ENCODE measurements around the gene PTTG1. TPM values are rescaled to one million over a fixed set of nuclear protein-coding genes. Genes with fewer than 3 reads are reported as not detected.

The PTTG1 gene
- total RNA-seq, 1 experiment from 2014 or later, result 183 TPM

DNA sequence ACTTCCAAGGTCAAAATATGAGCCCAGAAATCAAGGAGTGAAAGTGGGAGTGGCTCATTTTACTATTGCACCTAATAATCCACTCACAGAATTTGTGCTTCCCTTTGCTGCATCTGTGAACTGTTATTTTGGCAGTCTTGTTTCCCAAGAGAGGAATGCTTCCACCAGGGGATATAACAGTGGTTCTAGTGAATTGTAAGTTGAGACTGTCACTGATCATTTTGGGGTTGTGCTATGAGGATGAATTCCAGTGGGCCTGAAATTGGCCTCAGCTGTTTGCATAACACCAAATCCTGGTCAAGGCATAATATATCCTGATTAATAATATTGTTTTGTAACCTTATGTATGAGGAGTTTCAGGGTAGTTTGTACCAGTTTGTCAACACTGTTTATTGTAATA, 36.2 kb upstream of the PTTG1 start:
- Histone ChIP-seq H3K9ac (ENCODE audit: low read length) (no peak overlapping the region), H3K79me2 (ENCODE audit: insufficient read depth, low read length) (no peaks in the 10 kb centered on the region), H3K4me1 (ENCODE audit: control insufficient read depth in 1 of 2, insufficient read depth in 2 of 2, low read length in 2 of 2) (no peaks in the 10 kb centered on the region), H3K4me3 (replicated peaks in 1 of 2; ENCODE audit: low read depth in 1 of 2, low read length in 2 of 2) (no peak overlapping the region), H4K20me1 (ENCODE audit: insufficient read depth) (no peaks in the 10 kb centered on the region), H3K36me3 (ENCODE audit: control insufficient read depth in 1 of 2, insufficient read depth in 2 of 2, low read length in 2 of 2) (no peaks in the 10 kb centered on the region), H3K4me2 (ENCODE audit: low read length) (no peak overlapping the region), H3K9me3 (ENCODE audit: control insufficient read depth in 1 of 2, insufficient read depth in 1 of 2, low read depth in 1 of 2, low read length in 2 of 2) (no peaks in the 10 kb centered on the region; a peak in 1 of 4 replicates), H2AFZ (ENCODE audit: low read depth, low read length, poor library complexity, severe bottlenecking) (no peak overlapping the region), H3K27me3 (ENCODE audit: insufficient read depth, low read length) (peaks cover 5% of the 10 kb centered on the region; the same call in 1 of the 2 replicates), H3K9me2 (ENCODE audit: insufficient read depth) (no peaks in the 10 kb centered on the region), H3K27ac (ENCODE audit: low read depth, low read length) (no peak overlapping the region)
- TF ChIP-seq, protein P1, sequence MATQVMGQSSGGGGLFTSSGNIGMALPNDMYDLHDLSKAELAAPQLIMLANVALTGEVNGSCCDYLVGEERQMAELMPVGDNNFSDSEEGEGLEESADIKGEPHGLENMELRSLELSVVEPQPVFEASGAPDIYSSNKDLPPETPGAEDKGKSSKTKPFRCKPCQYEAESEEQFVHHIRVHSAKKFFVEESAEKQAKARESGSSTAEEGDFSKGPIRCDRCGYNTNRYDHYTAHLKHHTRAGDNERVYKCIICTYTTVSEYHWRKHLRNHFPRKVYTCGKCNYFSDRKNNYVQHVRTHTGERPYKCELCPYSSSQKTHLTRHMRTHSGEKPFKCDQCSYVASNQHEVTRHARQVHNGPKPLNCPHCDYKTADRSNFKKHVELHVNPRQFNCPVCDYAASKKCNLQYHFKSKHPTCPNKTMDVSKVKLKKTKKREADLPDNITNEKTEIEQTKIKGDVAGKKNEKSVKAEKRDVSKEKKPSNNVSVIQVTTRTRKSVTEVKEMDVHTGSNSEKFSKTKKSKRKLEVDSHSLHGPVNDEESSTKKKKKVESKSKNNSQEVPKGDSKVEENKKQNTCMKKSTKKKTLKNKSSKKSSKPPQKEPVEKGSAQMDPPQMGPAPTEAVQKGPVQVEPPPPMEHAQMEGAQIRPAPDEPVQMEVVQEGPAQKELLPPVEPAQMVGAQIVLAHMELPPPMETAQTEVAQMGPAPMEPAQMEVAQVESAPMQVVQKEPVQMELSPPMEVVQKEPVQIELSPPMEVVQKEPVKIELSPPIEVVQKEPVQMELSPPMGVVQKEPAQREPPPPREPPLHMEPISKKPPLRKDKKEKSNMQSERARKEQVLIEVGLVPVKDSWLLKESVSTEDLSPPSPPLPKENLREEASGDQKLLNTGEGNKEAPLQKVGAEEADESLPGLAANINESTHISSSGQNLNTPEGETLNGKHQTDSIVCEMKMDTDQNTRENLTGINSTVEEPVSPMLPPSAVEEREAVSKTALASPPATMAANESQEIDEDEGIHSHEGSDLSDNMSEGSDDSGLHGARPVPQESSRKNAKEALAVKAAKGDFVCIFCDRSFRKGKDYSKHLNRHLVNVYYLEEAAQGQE (IDR thresholded peaks at IDR 0.05; ENCODE audit: low read depth), result no peak
- TF ChIP-seq POLR2AphosphoS5 (IDR thresholded peaks at IDR 0.05; ENCODE audit: low read depth, low read length), result no peak
- TF ChIP-seq CEBPB (IDR thresholded peaks at IDR 0.05; ENCODE audit: low read depth), result no peak
- TF ChIP-seq YY1 (IDR thresholded peaks at IDR 0.05; ENCODE audit: extremely low read depth, insufficient replicate concordance, low read depth, low read length), result no peak
- no peak for TF ChIP-seq SIN3A (IDR thresholded peaks at IDR 0.05; ENCODE audit: low read depth)
- TF ChIP-seq SP1 (IDR thresholded peaks at IDR 0.05; ENCODE audit: low read depth), result no peak
- TF ChIP-seq SRF (IDR thresholded peaks at IDR 0.05; ENCODE audit: low read depth), result no peak
- TF ChIP-seq EZH2 (IDR thresholded peaks at IDR 0.05), result no peak
- no peak for TF ChIP-seq POLR2A (IDR thresholded peaks at IDR 0.05; ENCODE audit: borderline replicate concordance, extremely low read depth, insufficient read depth, insufficient read length)
- TF ChIP-seq TCF7L2 (IDR thresholded peaks at IDR 0.05; ENCODE audit: borderline replicate concordance, extremely low read depth, insufficient read depth, insufficient read length), result no peak
- no peak for TF ChIP-seq EZH2phosphoT487 (IDR thresholded peaks at IDR 0.05; ENCODE audit: borderline replicate concordance)
- TF ChIP-seq RAD21 (IDR thresholded peaks at IDR 0.05; ENCODE audit: low read depth), result no peak
- TF ChIP-seq JUND (IDR thresholded peaks at IDR 0.05), result no peak
- TF ChIP-seq, protein P2, sequence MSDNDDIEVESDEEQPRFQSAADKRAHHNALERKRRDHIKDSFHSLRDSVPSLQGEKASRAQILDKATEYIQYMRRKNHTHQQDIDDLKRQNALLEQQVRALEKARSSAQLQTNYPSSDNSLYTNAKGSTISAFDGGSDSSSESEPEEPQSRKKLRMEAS (IDR thresholded peaks at IDR 0.05), result no peak
- no peak for TF ChIP-seq ZFX (IDR thresholded peaks at IDR 0.05)
- no peak for TF ChIP-seq EGR1 (IDR thresholded peaks at IDR 0.05; ENCODE audit: low read depth)
- no peak for TF ChIP-seq CBX3 (IDR thresholded peaks at IDR 0.05; ENCODE audit: low read depth)
- TF ChIP-seq, protein P3, sequence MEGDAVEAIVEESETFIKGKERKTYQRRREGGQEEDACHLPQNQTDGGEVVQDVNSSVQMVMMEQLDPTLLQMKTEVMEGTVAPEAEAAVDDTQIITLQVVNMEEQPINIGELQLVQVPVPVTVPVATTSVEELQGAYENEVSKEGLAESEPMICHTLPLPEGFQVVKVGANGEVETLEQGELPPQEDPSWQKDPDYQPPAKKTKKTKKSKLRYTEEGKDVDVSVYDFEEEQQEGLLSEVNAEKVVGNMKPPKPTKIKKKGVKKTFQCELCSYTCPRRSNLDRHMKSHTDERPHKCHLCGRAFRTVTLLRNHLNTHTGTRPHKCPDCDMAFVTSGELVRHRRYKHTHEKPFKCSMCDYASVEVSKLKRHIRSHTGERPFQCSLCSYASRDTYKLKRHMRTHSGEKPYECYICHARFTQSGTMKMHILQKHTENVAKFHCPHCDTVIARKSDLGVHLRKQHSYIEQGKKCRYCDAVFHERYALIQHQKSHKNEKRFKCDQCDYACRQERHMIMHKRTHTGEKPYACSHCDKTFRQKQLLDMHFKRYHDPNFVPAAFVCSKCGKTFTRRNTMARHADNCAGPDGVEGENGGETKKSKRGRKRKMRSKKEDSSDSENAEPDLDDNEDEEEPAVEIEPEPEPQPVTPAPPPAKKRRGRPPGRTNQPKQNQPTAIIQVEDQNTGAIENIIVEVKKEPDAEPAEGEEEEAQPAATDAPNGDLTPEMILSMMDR (IDR thresholded peaks at IDR 0.05 in 2 of 3, conservative IDR thresholded peaks at IDR 0.05 in 1 of 3; ENCODE audit: borderline replicate concordance in 1 of 3, insufficient read depth in 1 of 3, low read depth in 2 of 3, low read length in 2 of 3), result no peak
- TF ChIP-seq FOSL1 (IDR thresholded peaks at IDR 0.05; ENCODE audit: low read depth), result no peak
- no peak for TF ChIP-seq ELF1 (IDR thresholded peaks at IDR 0.05; ENCODE audit: borderline replicate concordance, low read depth)
- intact Hi-C loops (cut with micrococcal nuclease), result no loop called here
- ATAC-seq (no peak), DNase-seq (ENCODE audit: low read depth, low spot score) (no peak)
- RAD21 ChIA-PET (ENCODE audit: low non-redundant PET in 1 of 2, low total read pairs in 2 of 2, uncharacterized antibody in 2 of 2, unreplicated experiment in 2 of 2), result no interaction called here
- CTCF ChIA-PET, result no interaction called here
- BruUV-seq (replicated peaks), result no TSS peak
- POLR2A ChIA-PET, result no interaction called here
